GM12878 (cell line): ENCODE data around the gene CCNG1. TPM values are rescaled to one million over a fixed set of nuclear protein-coding genes. Genes with fewer than 3 reads are reported as not detected.

ENCODE experiments used
- ATAC-seq: fragments of 200-7000 bp; cut with Tn5 transposase; 3 replicates; pipeline ENCODE4 v1.9.1; 2020; ENCODE audit warnings: mild to moderate bottlenecking, moderate library complexity
- BruUV-seq: library from RNA; stranded (reverse); fragments of 400-500 nt; replicated peaks from 2 replicates; lab custom pipeline; 2021; lab: Mats Ljungman, UMichigan
- CTCF ChIA-PET: fragments of 300-600 bp; sonication (Branson Sonifier 250); formaldehyde crosslinking; extraction: SDS; loops from one replicate; lab custom pipeline; 2021; ENCODE audit warnings: inconsistent platforms; lab: Yijun Ruan, JAX
- POLR2A ChIA-PET: fragments of 350-600 bp; formaldehyde crosslinking; extraction: SDS; loops from one replicate; lab custom pipeline; 2021; ENCODE audit warnings: inconsistent platforms; lab: Charles Lee
- RAD21 ChIA-PET: fragments of 300-600 bp; sonication (Branson Sonifier 250); formaldehyde crosslinking; loops from one replicate; lab custom pipeline; 2023; ENCODE audit warnings: antibody characterized with exemption; ENCODE audit not compliant: unreplicated experiment; lab: Charles Lee
- SMC1A ChIA-PET: fragments of 300-600 bp; sonication (Branson Sonifier 250); formaldehyde crosslinking; loops from one replicate; lab custom pipeline; 2023; ENCODE audit not compliant: unreplicated experiment, uncharacterized antibody; lab: Charles Lee
- DNase-seq: peaks from one replicate; pipeline ENCODE4 v3.0.0-alpha.2; 2011; ENCODE audit warnings: low read depth, low spot score
- FAIRE-seq: peaks from 3 replicates; lab custom pipeline; 2011; peaks lifted over from hg19 to GRCh38; lab: Jason Lieb, UNC
- H2AFZ ChIP-seq: 2 replicates; pipeline ENCODE4 v1.6.0; 2011; ENCODE audit warnings: low read depth, low read length, control low read depth; ENCODE audit not compliant: control insufficient read depth
- H3K27ac ChIP-seq: 2 replicates; pipeline ENCODE4 v1.5.1; 2011; ENCODE audit warnings: control low read depth; ENCODE audit not compliant: control insufficient read depth, insufficient read depth
- H3K27me3 ChIP-seq, 2 experiments: replicated peaks in 1 of 2; 2 replicates each; pipeline versions ENCODE4 v1.6.0 to v1.6.1; 2011; ENCODE audit warnings: low read length in 1 of 2; ENCODE audit not compliant: control insufficient read depth in 2 of 2, insufficient read depth in 2 of 2
- H3K36me3 ChIP-seq, 2 experiments: 2 replicates each; pipeline ENCODE4 v1.5.1; 2011; ENCODE audit warnings: low read length in 1 of 2; ENCODE audit not compliant: control insufficient read depth in 2 of 2, insufficient read depth in 2 of 2
- H3K4me1 ChIP-seq: 2 replicates; pipeline ENCODE4 v1.6.1; 2011; ENCODE audit warnings: mild to moderate bottlenecking, low read length, moderate library complexity, mixed read lengths; ENCODE audit not compliant: control insufficient read depth, insufficient read depth
- H3K4me2 ChIP-seq: 2 replicates; pipeline ENCODE4 v1.6.0; 2011; ENCODE audit warnings: control low read depth; ENCODE audit not compliant: control insufficient read depth, insufficient read depth
- H3K4me3 ChIP-seq: fragments of 200-600 bp; sonication (generic); 2 replicates; pipeline ENCODE4 v1.5.1; 2016
- H3K79me2 ChIP-seq: 2 replicates; pipeline ENCODE4 v1.6.0; 2011; ENCODE audit warnings: low read length; ENCODE audit not compliant: control insufficient read depth, insufficient read depth
- H3K9ac ChIP-seq: 2 replicates; pipeline ENCODE4 v1.8.0; 2011; ENCODE audit warnings: low read length, control low read depth, mixed read lengths; ENCODE audit not compliant: control insufficient read depth, insufficient read depth
- H3K9me3 ChIP-seq: replicated peaks from 3 replicates; pipeline ENCODE4 v1.5.1; 2011; ENCODE audit warnings: mild to moderate bottlenecking, low read length; ENCODE audit not compliant: control insufficient read depth, insufficient read depth
- H4K20me1 ChIP-seq: 2 replicates; pipeline ENCODE4 v1.6.0; 2011; ENCODE audit not compliant: control insufficient read depth, insufficient read depth
- HDGF ChIP-seq: fragments of 450-650 bp; IDR thresholded peaks from 2 replicates; pipeline ENCODE4 v1.6.1; 2016; ENCODE audit warnings: antibody characterized with exemption
- ZSCAN29 ChIP-seq: fragments of 450-650 bp; IDR thresholded peaks from 2 replicates; pipeline ENCODE4 v1.6.1; 2017; ENCODE audit warnings: mild to moderate bottlenecking, moderate library complexity
- WGBS: methylation state at CpG from one replicate; pipeline ENCODE4 v1.1.6; 2016; ENCODE audit warnings: low lambda C conversion rate; ENCODE audit not compliant: insufficient replicate concordance, insufficient coverage; ENCODE audit errors: missing lambda C conversion rate; 5-methylcytosine and 5-hydroxymethylcytosine counted together
- in situ Hi-C: fragments of 300-500 bp; cut with MboI; formaldehyde crosslinking; loops from 9 replicates; pipeline ENCODE4 v1.14.3; 2018; ENCODE audit warnings: mixed read lengths
- intact Hi-C: fragments of 100-400 bp; cut with micrococcal nuclease; formaldehyde crosslinking; loops from one replicate; pipeline ENCODE4 v1.14.2; 2022; ENCODE audit not compliant: unreplicated experiment
- polyA plus RNA-seq, 11 experiments: library from polyadenylated mRNA; depleted of rRNA in 4 of 11; unstranded in 6 of 11; stranded (reverse) in 5 of 11; fragments of >200 nt; fragmentation: Nextera tagmentation in 4 of 11; fragmentation: Illumina TruSeq in 1 of 11; extraction: Ambion mirVana in 4 of 11; extraction: Trizol in 1 of 11; gene quantifications; 1 replicate in 1 of 11; 2 replicates in 10 of 11; pipeline versions ENCODE4 v1.2.1 to v1.2.3, GENCODE V29; 2011 to 2016; ENCODE audit warnings: inconsistent platforms in 2 of 11, missing spikeins in 2 of 11, low read depth in 1 of 11
- total RNA-seq, 4 experiments: library from RNA; depleted of rRNA in 3 of 4; stranded (reverse); fragments of >200 nt in 3 of 4; fragmentation: Illumina TruSeq in 1 of 4; extraction: Trizol in 1 of 4; gene quantifications; 2 replicates each; pipeline versions ENCODE4 v1.2.1 to v1.2.3, GENCODE V29; 2013 to 2021
- TF ChIP-seq, protein P1 (sequence below): fragments of 450-650 bp; IDR thresholded peaks from 2 replicates; pipeline ENCODE4 v1.6.1; 2016; ENCODE audit warnings: mild to moderate bottlenecking
- TF ChIP-seq, protein P2 (sequence below): IDR thresholded peaks from 2 replicates; pipeline ENCODE4 v1.6.1; 2011; ENCODE audit warnings: borderline replicate concordance, low read depth, mild to moderate bottlenecking, moderate library complexity, mixed read lengths, low read length; ENCODE audit not compliant: insufficient read depth; ENCODE audit errors: extremely low read length
- TF ChIP-seq, protein P3 (sequence below): IDR thresholded peaks from 2 replicates; pipeline ENCODE4 v1.6.1; 2011; ENCODE audit warnings: mild to moderate bottlenecking, low read depth, low read length, moderate library complexity; ENCODE audit not compliant: insufficient replicate concordance

CCNG1 gene
- total and polyA plus RNA-seq, 10 of the 15 experiments (the other 5 are each of a cell fraction or from before 2014, with no cell fraction given): 90.1 to 274 (median 200) TPM

DNA sequence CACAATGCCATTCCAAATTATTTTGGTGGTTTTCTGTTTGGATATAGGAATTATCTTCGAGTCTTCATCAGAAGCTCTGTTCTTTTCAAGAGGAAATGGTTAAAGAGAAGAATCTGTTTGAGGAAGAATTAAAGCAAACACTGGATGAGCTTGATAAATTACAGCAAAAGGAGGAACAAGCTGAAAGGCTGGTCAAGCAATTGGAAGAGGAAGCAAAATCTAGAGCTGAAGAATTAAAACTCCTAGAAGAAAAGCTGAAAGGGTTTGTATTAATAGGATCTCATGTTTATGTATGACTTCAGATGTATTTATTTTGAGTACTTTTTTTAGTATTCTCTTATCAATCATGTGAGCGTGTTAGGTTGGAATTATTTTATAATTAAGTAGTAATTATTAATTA lies 38.0 kb downstream of the CCNG1 start:
- no peak overlapping the region for H3K4me3 ChIP-seq
- no peaks in the 10 kb centered on the region for H3K9me3 ChIP-seq
- H3K4me1 ChIP-seq: no peaks in the 10 kb centered on the region
- H3K79me2 ChIP-seq: no peaks in the 10 kb centered on the region
- H3K4me2 ChIP-seq: no peak overlapping the region
- BruUV-seq: no TSS peak
- no peak for DNase-seq
- no peak for FAIRE-seq
- H3K36me3 ChIP-seq: peaks cover 7 to 19% of the 10 kb centered on the region in 2 experiments
- no peak for ATAC-seq
- CTCF ChIA-PET: interaction anchor here (0.9 to 3.1 kb wide), 7 partner anchors 8 to 35 kb away, joined by 3 to 12 read pairs (median 7); no protein-coding TSS in a partner anchor
- H2AFZ ChIP-seq: no peak overlapping the region
- intact Hi-C loops (no loop called here), in situ Hi-C loops (no loop called here)
- no peak overlapping the region for H3K9ac ChIP-seq
- POLR2A ChIA-PET: interaction anchor here (1.4 kb wide), 1 partner anchor 16 kb away, joined by 3 read pairs; no protein-coding TSS in a partner anchor
- TF ChIP-seq HDGF (no peak), ZSCAN29 (no peak)
- no peaks in the 10 kb centered on the region for H4K20me1 ChIP-seq
- RAD21 ChIA-PET: interaction anchor here (0.9 kb wide), 1 partner anchor 28 kb away, joined by 3 read pairs; no protein-coding TSS in a partner anchor
- H3K27me3 ChIP-seq: no peaks in the 10 kb centered on the region
- SMC1A ChIA-PET: interaction anchor here (1.0 to 2.3 kb wide), 4 partner anchors 8 to 28 kb away, joined by 3 to 7 read pairs (median 3); no protein-coding TSS in a partner anchor
- WGBS: 100% methylated on average over 2 of the region's 2 CpGs
- no peak overlapping the region for H3K27ac ChIP-seq

DNA sequence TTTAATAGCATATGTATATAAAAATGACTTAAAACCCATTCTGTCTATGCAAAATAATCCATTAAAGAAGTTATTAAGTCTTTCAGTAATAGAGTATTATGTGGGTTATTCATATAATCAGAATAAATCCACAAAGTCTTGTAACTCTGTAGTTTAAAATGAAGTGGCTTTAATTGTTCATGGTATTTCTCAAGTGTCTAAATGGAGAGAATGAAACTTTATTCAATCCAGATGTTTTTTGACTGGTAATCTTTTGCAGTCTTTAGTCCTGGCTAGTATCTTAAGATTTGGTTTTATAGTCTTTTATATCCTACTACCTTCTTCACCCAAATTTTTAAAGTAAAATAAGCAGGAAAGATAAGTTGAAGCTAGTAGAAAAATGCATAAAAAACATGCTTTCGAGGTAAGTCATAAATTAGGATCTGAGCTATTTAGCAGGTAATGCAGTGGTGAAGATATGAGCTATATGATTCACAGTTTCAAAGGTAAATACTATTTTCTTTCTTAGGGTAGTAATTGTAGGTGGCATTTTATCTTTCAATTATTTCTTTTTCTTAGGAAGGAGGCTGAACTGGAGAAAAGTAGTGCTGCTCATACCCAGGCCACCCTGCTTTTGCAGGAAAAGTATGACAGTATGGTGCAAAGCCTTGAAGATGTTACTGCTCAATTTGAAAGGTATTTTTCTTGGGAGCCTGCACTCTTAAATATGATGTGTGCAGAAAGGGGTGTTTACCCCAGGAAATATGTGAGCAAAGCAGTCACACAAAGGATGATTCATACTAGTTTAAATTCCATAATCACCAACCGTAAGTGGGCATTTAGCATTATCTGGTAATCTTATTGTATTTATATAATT lies 41.0 kb downstream of the CCNG1 start:
- no peaks in the 10 kb centered on the region for H3K27me3 ChIP-seq
- ChIA-PET CTCF (interaction anchor here (1.0 kb wide), 1 partner anchor 10 kb away, joined by 3 read pairs; no protein-coding TSS in a partner anchor), RAD21 (interaction anchor here (1.0 to 1.2 kb wide), 2 partner anchors 14 to 30 kb away, joined by 3 read pairs; no protein-coding TSS in a partner anchor), SMC1A (interaction anchor here (0.8 to 1.5 kb wide), 4 partner anchors 10 to 35 kb away, joined by 3 to 4 read pairs (median 3); no protein-coding TSS in a partner anchor), POLR2A (interaction anchor here (1.6 to 3.3 kb wide), 2 partner anchors 11 to 17 kb away, joined by 5 to 9 read pairs; partner anchors contain the start of gene HMMR)
- no peaks in the 10 kb centered on the region for H3K4me1 ChIP-seq
- no peaks in the 10 kb centered on the region for H4K20me1 ChIP-seq
- in situ Hi-C loops: no loop called here
- H3K36me3 ChIP-seq: peaks cover 3 to 23% of the 10 kb centered on the region in 2 experiments
- DNase-seq (no peak), ATAC-seq (no peak), FAIRE-seq (no peak)
- no peaks in the 10 kb centered on the region for H3K9me3 ChIP-seq
- no peak overlapping the region for H3K9ac ChIP-seq
- H3K27ac ChIP-seq: no peak overlapping the region
- no peak overlapping the region for H3K4me2 ChIP-seq
- 95% methylated on average over 2 of the region's 2 CpGs for WGBS
- no peaks in the 10 kb centered on the region for H3K79me2 ChIP-seq
- intact Hi-C loops: no loop called here
- no peak overlapping the region for H2AFZ ChIP-seq
- BruUV-seq: no TSS peak
- no peak overlapping the region for H3K4me3 ChIP-seq
- TF ChIP-seq, protein P1, sequence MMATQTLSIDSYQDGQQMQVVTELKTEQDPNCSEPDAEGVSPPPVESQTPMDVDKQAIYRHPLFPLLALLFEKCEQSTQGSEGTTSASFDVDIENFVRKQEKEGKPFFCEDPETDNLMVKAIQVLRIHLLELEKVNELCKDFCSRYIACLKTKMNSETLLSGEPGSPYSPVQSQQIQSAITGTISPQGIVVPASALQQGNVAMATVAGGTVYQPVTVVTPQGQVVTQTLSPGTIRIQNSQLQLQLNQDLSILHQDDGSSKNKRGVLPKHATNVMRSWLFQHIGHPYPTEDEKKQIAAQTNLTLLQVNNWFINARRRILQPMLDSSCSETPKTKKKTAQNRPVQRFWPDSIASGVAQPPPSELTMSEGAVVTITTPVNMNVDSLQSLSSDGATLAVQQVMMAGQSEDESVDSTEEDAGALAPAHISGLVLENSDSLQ: no peak
- TF ChIP-seq, protein P2, sequence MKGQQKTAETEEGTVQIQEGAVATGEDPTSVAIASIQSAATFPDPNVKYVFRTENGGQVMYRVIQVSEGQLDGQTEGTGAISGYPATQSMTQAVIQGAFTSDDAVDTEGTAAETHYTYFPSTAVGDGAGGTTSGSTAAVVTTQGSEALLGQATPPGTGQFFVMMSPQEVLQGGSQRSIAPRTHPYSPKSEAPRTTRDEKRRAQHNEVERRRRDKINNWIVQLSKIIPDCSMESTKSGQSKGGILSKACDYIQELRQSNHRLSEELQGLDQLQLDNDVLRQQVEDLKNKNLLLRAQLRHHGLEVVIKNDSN: no peak
- TF ChIP-seq, protein P3, sequence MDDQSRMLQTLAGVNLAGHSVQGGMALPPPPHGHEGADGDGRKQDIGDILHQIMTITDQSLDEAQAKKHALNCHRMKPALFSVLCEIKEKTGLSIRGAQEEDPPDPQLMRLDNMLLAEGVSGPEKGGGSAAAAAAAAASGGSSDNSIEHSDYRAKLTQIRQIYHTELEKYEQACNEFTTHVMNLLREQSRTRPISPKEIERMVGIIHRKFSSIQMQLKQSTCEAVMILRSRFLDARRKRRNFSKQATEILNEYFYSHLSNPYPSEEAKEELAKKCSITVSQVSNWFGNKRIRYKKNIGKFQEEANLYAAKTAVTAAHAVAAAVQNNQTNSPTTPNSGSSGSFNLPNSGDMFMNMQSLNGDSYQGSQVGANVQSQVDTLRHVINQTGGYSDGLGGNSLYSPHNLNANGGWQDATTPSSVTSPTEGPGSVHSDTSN: no peak
